ENCODE data around the gene SMURF2. TPM values are rescaled to one million over a fixed set of nuclear protein-coding genes. Genes with fewer than 3 reads are reported as not detected.

Gene SMURF2
- total RNA-seq, 6 experiments from 2014 or later, result 2.5 to 6.8 (median 4.0) TPM

DNA sequence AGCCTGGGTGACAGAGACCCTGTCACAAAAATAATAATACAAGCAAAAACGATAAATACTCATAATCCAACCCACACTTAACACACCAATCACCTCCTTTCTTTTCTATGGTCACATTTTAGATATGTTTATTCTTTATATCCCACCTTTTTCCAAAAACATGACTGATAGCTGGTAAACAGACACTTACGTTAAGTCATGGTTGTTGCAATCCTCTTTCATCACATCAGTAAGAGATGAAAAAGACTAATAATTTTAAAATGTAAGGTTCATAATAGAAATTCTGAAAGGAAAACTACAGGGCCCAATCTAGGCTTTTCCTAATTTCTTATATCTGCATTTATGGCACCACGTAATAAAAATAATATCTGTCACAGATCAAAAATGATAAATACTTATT is 10.2 kb downstream of the SMURF2 start:
- ATAC-seq (no peak), DNase-seq (no peak)
- 73% methylated on average over 3 of the region's 3 CpGs for WGBS (ENCODE audit: insufficient coverage, low coverage, low lambda C conversion rate, missing lambda C conversion rate)
- H3K27ac ChIP-seq, result no peak overlapping the region
- H3K9me3 ChIP-seq, result no peaks in the 10 kb centered on the region
- intact Hi-C loops (cut with DNase I), result no loop called here
- no peak overlapping the region for H3K4me3 ChIP-seq
- H3K4me1 ChIP-seq, result peaks cover 0 to 4% (median 0%) of the 10 kb centered on the region in 4 donors
- TF ChIP-seq, protein P1, sequence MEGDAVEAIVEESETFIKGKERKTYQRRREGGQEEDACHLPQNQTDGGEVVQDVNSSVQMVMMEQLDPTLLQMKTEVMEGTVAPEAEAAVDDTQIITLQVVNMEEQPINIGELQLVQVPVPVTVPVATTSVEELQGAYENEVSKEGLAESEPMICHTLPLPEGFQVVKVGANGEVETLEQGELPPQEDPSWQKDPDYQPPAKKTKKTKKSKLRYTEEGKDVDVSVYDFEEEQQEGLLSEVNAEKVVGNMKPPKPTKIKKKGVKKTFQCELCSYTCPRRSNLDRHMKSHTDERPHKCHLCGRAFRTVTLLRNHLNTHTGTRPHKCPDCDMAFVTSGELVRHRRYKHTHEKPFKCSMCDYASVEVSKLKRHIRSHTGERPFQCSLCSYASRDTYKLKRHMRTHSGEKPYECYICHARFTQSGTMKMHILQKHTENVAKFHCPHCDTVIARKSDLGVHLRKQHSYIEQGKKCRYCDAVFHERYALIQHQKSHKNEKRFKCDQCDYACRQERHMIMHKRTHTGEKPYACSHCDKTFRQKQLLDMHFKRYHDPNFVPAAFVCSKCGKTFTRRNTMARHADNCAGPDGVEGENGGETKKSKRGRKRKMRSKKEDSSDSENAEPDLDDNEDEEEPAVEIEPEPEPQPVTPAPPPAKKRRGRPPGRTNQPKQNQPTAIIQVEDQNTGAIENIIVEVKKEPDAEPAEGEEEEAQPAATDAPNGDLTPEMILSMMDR (IDR thresholded peaks at IDR 0.05), result no peak
- no peak for TF ChIP-seq POLR2A (IDR thresholded peaks at IDR 0.05)
- H3K36me3 ChIP-seq, result no peaks in the 10 kb centered on the region
- H3K27me3 ChIP-seq, result no peaks in the 10 kb centered on the region

DNA sequence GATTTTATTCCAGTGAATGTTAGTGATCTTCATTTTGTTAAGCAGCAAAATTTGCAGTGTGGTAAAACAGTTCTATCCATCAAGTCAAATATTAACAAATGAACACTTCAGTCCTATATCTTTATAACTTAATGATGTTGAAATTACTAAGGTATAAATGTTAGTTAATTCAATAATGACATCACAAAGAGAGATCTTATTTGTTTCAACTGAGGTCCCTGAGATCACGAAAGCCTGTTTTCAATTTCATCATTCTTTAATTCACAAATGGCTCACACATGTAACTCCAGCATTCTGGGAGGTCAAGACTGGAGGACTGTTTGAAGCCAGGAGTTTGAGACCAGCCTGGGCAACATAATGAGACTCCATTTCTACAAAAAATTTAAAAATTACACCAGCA is 13.9 kb downstream of the SMURF2 start:
- Histone ChIP-seq H3K9me3 (no peaks in the 10 kb centered on the region), H3K4me1 (peaks cover 0 to 4% (median 0%) of the 10 kb centered on the region in 4 donors), H3K4me3 (no peak overlapping the region), H3K27ac (no peak overlapping the region), H3K27me3 (no peaks in the 10 kb centered on the region), H3K36me3 (no peaks in the 10 kb centered on the region)
- DNase-seq, result no peak
- ATAC-seq, result no peak
- 50% methylated on average over 1 of the region's 1 CpG for WGBS (ENCODE audit: insufficient coverage, low coverage, low lambda C conversion rate, missing lambda C conversion rate)
- intact Hi-C loops (cut with DNase I), result no loop called here
- TF ChIP-seq POLR2A (IDR thresholded peaks at IDR 0.05), result no peak
- TF ChIP-seq, protein P1 (IDR thresholded peaks at IDR 0.05), result no peak

DNA sequence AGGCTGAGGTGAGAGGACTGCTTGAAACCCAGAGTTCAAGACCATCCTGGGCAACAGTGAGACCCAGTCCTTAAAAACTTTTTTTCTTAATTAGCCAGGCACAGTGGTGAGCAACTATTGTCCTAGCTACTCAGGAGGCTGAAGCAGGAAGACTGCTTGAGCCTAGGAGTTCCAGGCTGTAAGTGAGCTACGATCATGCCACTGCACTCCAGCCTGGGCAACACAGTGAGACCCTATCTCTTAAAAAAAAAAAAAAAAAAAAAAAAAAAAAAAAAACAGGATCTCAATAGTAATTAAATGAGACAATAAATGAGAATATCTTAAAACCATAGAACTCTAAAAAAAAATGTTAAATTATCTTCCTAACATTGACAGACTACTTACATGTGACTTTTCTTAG is 14.3 kb downstream of the SMURF2 start:
- ATAC-seq, result no peak
- WGBS (ENCODE audit: insufficient coverage, low coverage, low lambda C conversion rate, missing lambda C conversion rate), result 88% methylated on average over 1 of the region's 1 CpG
- Histone ChIP-seq H3K27me3 (no peaks in the 10 kb centered on the region), H3K4me1 (peaks cover 0 to 4% (median 0%) of the 10 kb centered on the region in 4 donors), H3K4me3 (no peak overlapping the region), H3K9me3 (no peaks in the 10 kb centered on the region), H3K36me3 (no peaks in the 10 kb centered on the region), H3K27ac (no peak overlapping the region)
- TF ChIP-seq, protein P1 (IDR thresholded peaks at IDR 0.05), result no peak
- TF ChIP-seq POLR2A (IDR thresholded peaks at IDR 0.05), result no peak
- intact Hi-C loops (cut with DNase I), result no loop called here
- DNase-seq, result no peak

DNA sequence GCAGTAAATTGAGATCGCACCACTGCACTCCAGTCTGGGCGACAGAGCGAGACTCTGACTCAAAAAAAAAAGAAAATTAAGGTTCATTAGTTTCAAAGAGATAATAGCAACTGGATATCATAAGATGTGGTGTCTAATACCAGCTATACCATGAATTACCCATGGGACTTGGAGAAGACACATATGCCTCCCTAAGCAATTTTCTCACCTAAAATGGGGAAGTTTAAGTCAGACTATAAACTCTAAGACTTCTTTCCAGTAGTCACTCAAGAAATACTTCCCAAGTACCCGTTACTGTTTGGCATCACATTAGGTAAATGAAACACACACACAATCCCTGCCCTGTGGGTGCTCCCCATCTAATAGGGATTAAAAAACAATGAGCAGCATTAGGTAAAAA is 22.6 kb downstream of the SMURF2 start:
- Histone ChIP-seq H3K9me3 (no peaks in the 10 kb centered on the region), H3K27me3 (no peaks in the 10 kb centered on the region), H3K4me1 (no peaks in the 10 kb centered on the region), H3K4me3 (no peak overlapping the region), H3K27ac (no peak overlapping the region), H3K36me3 (peaks cover 0 to 2% (median 0%) of the 10 kb centered on the region in 4 donors)
- WGBS (ENCODE audit: insufficient coverage, low coverage, low lambda C conversion rate, missing lambda C conversion rate), result 100% methylated on average over 4 of the region's 4 CpGs
- intact Hi-C loops (cut with DNase I), result no loop called here
- DNase-seq, result no peak
- TF ChIP-seq, protein P1 (IDR thresholded peaks at IDR 0.05), result no peak
- no peak for TF ChIP-seq POLR2A (IDR thresholded peaks at IDR 0.05)
- no peak for ATAC-seq
